PC-9 (cell line): ENCODE data around the gene ZNF10.

Experiments used
- CTCF ChIP-seq: fragments of 200-600 bp; sonication (generic); conservative IDR thresholded peaks from 2 replicates; pipeline ENCODE4 v1.6.1; 2017; ENCODE audit warnings: mixed run types, antibody characterized with exemption, mild to moderate bottlenecking, moderate library complexity
- EZH2 ChIP-seq: fragments of 200-600 bp; sonication (generic); IDR thresholded peaks from 2 replicates; pipeline ENCODE4 v1.8.0; 2017; ENCODE audit warnings: antibody characterized with exemption, low read depth

- TF ChIP-seq CTCF (no peak), EZH2 (no peak)
Observed at GRCh38 chr12:133130808-133131128, 341 bp downstream of the ZNF10 start.
